DOHH2 (cell line): Measurements from ENCODE around the gene SLC34A1.

Source experiments
- H3F3A ChIP-seq: fragments of 200-600 bp; sonication (generic), shearing (Covaris generic); 2 replicates; pipeline ENCODE4 v1.6.0; 2016; ENCODE audit warnings: antibody characterized with exemption, mild to moderate bottlenecking; ENCODE audit not compliant: control insufficient read depth, insufficient read depth
- H3K27ac ChIP-seq: fragments of 200-600 bp; sonication (generic); 2 replicates; pipeline ENCODE4 v1.5.1; 2014; ENCODE audit warnings: low read depth, mild to moderate bottlenecking, low read length, moderate library complexity
- H3K27me3 ChIP-seq: fragments of 200-600 bp; sonication (generic); 2 replicates; pipeline ENCODE4 v1.6.1; 2014; ENCODE audit warnings: mild to moderate bottlenecking, low read length, mixed read lengths; ENCODE audit not compliant: control insufficient read depth
- H3K36me3 ChIP-seq: fragments of 200-600 bp; sonication (generic); 2 replicates; pipeline ENCODE4 v1.6.1; 2014; ENCODE audit warnings: mild to moderate bottlenecking, low read length, moderate library complexity, mixed read lengths; ENCODE audit not compliant: control insufficient read depth
- H3K4me1 ChIP-seq: fragments of 200-600 bp; sonication (generic); 2 replicates; pipeline ENCODE4 v1.6.1; 2014; ENCODE audit warnings: mild to moderate bottlenecking, low read length, mixed read lengths; ENCODE audit not compliant: control insufficient read depth
- H3K4me2 ChIP-seq: fragments of 200-600 bp; sonication (generic); 2 replicates; pipeline ENCODE4 v1.6.0; 2014; ENCODE audit warnings: mild to moderate bottlenecking, low read length, moderate library complexity
- H3K4me3 ChIP-seq: fragments of 200-600 bp; sonication (generic); 2 replicates; pipeline ENCODE4 v1.5.1; 2014; ENCODE audit warnings: mild to moderate bottlenecking, low read length, mixed read lengths
- H3K79me2 ChIP-seq: fragments of 200-600 bp; sonication (generic); 2 replicates; pipeline ENCODE4 v1.6.1; 2014; ENCODE audit warnings: mild to moderate bottlenecking, low read length, mixed read lengths; ENCODE audit not compliant: control insufficient read depth
- H3K9me2 ChIP-seq: fragments of 200-600 bp; sonication (generic); replicated peaks from 2 replicates; pipeline ENCODE4 v1.6.1; 2014; ENCODE audit warnings: mild to moderate bottlenecking, low read length, mixed read lengths; ENCODE audit not compliant: control insufficient read depth
- H3K9me3 ChIP-seq: fragments of 200-600 bp; sonication (generic); 2 replicates; pipeline ENCODE4 v1.6.1; 2014; ENCODE audit warnings: antibody characterized with exemption, low read length, mixed read lengths; ENCODE audit not compliant: control insufficient read depth, insufficient read depth
- H4K20me1 ChIP-seq: fragments of 200-600 bp; sonication (generic); 2 replicates; pipeline ENCODE4 v1.6.0; 2014; ENCODE audit warnings: low read depth, mild to moderate bottlenecking, antibody characterized with exemption, low read length, moderate library complexity; ENCODE audit not compliant: control insufficient read depth, insufficient read depth
- EZH2phosphoT487 ChIP-seq: fragments of 200-600 bp; sonication (generic); IDR thresholded peaks from 2 replicates; pipeline ENCODE4 v1.6.1; 2017; ENCODE audit warnings: borderline replicate concordance, mild to moderate bottlenecking, antibody characterized with exemption, low read length, moderate library complexity, mixed read lengths
- TF ChIP-seq, protein P1 (sequence below): fragments of 200-600 bp; sonication (generic); IDR thresholded peaks from one replicate; pipeline ENCODE4 v1.5.1; 2014; ENCODE audit warnings: antibody characterized with exemption, mild to moderate bottlenecking, low read depth, low read length; ENCODE audit not compliant: poor library complexity, severe bottlenecking

The SLC34A1 gene

DNA sequence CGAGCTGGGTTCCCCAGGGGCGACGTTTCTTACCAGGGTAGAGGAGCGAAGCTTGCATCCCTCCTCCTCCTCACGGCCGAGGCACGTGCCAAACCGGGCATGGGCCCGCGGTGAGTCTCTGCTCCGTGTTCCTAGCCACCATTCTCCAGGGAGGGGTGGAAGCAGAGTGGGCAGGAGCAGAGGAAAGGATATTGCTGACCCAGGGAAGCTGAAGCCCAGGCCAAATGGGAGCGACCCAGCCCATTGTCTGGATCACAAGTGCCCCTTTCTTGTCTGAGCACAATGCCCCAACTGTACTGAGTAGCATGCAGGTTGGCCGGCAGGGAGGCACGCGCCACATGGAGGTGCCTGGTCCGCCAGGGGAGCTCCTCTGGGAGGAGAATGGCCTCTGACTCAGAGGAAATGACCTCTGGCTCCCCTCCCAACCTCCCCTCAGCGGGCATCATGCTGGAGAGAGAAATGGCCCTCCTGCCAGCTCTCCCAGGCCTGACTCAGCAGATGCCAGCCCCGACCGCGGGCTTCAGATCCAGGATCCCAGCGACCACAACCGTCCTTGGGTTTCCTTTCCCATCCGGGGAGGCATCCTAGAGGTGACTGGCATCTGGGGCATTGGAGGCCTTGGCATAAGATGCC lies 63.5 kb downstream of the SLC34A1 start:
- Histone ChIP-seq H3K27ac (no peak overlapping the region), H3K4me3 (peak overlapping the region; percentile 62), H4K20me1 (peaks cover 2% of the 10 kb centered on the region; the same call in 1 of the 2 replicates), H3K36me3 (peaks cover 7% of the 10 kb centered on the region; the same call in 1 of the 2 replicates), H3K9me3 (no peaks in the 10 kb centered on the region), H3K9me2 (no peaks in the 10 kb centered on the region), H3F3A (peaks cover 22% of the 10 kb centered on the region), H3K27me3 (peaks cover 8% of the 10 kb centered on the region; the same call in 1 of the 2 replicates), H3K79me2 (no peaks in the 10 kb centered on the region), H3K4me1 (peaks cover 41% of the 10 kb centered on the region), H3K4me2 (peak overlapping the region; percentile 99)
- TF ChIP-seq, protein P1, sequence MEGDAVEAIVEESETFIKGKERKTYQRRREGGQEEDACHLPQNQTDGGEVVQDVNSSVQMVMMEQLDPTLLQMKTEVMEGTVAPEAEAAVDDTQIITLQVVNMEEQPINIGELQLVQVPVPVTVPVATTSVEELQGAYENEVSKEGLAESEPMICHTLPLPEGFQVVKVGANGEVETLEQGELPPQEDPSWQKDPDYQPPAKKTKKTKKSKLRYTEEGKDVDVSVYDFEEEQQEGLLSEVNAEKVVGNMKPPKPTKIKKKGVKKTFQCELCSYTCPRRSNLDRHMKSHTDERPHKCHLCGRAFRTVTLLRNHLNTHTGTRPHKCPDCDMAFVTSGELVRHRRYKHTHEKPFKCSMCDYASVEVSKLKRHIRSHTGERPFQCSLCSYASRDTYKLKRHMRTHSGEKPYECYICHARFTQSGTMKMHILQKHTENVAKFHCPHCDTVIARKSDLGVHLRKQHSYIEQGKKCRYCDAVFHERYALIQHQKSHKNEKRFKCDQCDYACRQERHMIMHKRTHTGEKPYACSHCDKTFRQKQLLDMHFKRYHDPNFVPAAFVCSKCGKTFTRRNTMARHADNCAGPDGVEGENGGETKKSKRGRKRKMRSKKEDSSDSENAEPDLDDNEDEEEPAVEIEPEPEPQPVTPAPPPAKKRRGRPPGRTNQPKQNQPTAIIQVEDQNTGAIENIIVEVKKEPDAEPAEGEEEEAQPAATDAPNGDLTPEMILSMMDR, result no peak
- no peak for TF ChIP-seq EZH2phosphoT487
